ENCODE measurements around the gene TMEM259.

- TF ChIP-seq EZH2 (IDR thresholded peaks at IDR 0.05; ENCODE audit: low read depth) (no peak), CTCF (conservative IDR thresholded peaks at IDR 0.05) (no peak)
These were observed 3.0 kb downstream of the TMEM259 start for GRCh38 chr19:1017906-1018305.
